BJ (cell line): ENCODE results near the gene GPR137. TPM values are rescaled to one million over a fixed set of nuclear protein-coding genes. Genes with fewer than 3 reads are reported as not detected.

Source experiments
- CTCF ChIA-PET: fragments of 350-600 bp; formaldehyde crosslinking; extraction: SDS; loops from one replicate; lab custom pipeline; 2021; ENCODE audit warnings: antibody characterized with exemption, inconsistent platforms; lab: Yijun Ruan, JAX
- POLR2A ChIA-PET: fragments of 300-600 bp; sonication (Branson Sonifier 250); formaldehyde crosslinking; extraction: SDS; loops from one replicate; lab custom pipeline; 2021; ENCODE audit warnings: antibody characterized with exemption; lab: Charles Lee
- DNase-seq: peaks from one replicate; pipeline ENCODE4 v3.0.0-alpha.2; 2011; ENCODE audit warnings: low read depth
- H3K27me3 ChIP-seq: 2 replicates; pipeline ENCODE4 v1.6.0; 2011; ENCODE audit warnings: low read length; ENCODE audit not compliant: control insufficient read depth, insufficient read depth
- H3K36me3 ChIP-seq: 2 replicates; pipeline ENCODE4 v1.5.1; 2011; ENCODE audit warnings: low read length; ENCODE audit not compliant: control insufficient read depth, insufficient read depth
- H3K4me3 ChIP-seq: 2 replicates; pipeline ENCODE4 v1.5.1; 2011; ENCODE audit warnings: low read depth, mild to moderate bottlenecking, control low read depth, low read length
- polyA plus RNA-seq: library from polyadenylated mRNA; depleted of rRNA; stranded (reverse); fragments of >200 nt; gene quantifications from 2 replicates; pipeline ENCODE4 v1.2.3, GENCODE V29; 2011
- TF ChIP-seq, protein P1 (sequence below): IDR thresholded peaks from 2 replicates; pipeline ENCODE4 v1.5.1; 2011; ENCODE audit warnings: low read depth, mild to moderate bottlenecking, control low read depth, inconsistent platforms, low read length, moderate library complexity; ENCODE audit not compliant: insufficient read depth

The GPR137 gene
- polyA plus RNA-seq, 1 experiment: 33.7 TPM

DNA sequence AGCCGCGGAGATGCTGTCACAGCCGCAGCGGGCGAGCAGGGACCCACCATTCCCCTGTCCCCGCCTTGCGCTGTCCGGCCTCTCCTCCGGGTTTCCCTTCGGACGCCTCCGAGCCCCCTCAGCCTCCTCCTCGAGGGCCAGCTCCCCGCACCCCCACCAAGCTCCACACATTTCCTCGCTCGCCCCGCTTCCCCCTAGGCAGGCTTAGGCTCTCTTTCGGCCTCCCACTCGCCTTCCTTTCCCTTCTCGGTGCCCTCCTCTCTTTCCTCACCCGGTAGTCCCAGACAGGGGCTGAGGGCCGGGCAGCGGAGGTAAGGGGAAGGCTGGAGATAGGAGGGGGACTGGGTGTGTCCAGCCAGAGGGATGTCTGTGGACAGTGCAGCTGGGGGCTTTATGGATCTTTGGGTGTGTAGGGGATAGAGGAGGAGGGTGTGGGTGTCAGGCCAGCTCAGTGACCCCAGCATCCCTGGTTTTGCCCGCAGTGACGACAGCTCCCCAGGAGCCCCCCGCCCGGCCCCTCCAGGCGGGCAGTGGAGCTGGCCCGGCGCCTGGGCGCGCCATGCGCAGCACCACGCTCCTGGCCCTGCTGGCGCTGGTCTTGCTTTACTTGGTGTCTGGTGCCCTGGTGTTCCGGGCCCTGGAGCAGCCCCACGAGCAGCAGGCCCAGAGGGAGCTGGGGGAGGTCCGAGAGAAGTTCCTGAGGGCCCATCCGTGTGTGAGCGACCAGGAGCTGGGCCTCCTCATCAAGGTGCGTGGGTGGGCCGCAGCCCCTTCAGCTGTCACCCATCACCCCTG, 7.0 kb downstream of the GPR137 start:
- CTCF ChIA-PET: interaction anchor here (1.1 to 1.5 kb wide), 2 partner anchors 8 to 12 kb away, joined by 5 to 11 read pairs; no protein-coding TSS in a partner anchor
- POLR2A ChIA-PET: no interaction called here

DNA sequence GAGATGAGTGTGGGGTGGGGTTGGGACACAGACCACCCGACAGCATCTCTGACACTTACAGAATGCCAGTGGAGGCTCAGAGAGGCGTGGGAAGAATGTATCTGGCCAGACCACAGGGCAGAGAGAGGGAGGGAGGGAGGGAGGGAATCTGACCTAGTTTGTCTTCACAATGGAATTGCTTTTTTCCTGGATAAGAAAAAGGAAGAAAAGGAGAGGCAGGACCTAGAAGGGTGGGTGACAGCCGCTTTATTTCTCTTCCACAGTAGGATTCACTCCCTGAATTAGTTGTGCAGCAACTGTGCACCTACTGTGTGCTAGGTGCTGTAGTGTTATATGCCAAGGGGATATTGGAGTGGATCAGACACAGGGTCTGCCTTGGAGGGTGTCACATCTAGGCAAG, 9.1 kb downstream of the GPR137 start:
- TF ChIP-seq, protein P1, sequence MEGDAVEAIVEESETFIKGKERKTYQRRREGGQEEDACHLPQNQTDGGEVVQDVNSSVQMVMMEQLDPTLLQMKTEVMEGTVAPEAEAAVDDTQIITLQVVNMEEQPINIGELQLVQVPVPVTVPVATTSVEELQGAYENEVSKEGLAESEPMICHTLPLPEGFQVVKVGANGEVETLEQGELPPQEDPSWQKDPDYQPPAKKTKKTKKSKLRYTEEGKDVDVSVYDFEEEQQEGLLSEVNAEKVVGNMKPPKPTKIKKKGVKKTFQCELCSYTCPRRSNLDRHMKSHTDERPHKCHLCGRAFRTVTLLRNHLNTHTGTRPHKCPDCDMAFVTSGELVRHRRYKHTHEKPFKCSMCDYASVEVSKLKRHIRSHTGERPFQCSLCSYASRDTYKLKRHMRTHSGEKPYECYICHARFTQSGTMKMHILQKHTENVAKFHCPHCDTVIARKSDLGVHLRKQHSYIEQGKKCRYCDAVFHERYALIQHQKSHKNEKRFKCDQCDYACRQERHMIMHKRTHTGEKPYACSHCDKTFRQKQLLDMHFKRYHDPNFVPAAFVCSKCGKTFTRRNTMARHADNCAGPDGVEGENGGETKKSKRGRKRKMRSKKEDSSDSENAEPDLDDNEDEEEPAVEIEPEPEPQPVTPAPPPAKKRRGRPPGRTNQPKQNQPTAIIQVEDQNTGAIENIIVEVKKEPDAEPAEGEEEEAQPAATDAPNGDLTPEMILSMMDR: no peak
- ChIA-PET CTCF (interaction anchor here (0.7 kb wide), 2 partner anchors 91 to 425 kb away, joined by 4 read pairs; no protein-coding TSS in a partner anchor), POLR2A (no interaction called here)
- DNase-seq: no peak
- no peaks in the 10 kb centered on the region for H3K36me3 ChIP-seq
- no peak overlapping the region for H3K4me3 ChIP-seq
- peaks cover 51% of the 10 kb centered on the region for H3K27me3 ChIP-seq

More for the DNA sequence above, 7.0 kb downstream of the GPR137 start:
- peak overlapping the region; percentile 20; the same call in 1 of the 2 replicates for H3K4me3 ChIP-seq
- peaks cover 42% of the 10 kb centered on the region for H3K27me3 ChIP-seq
- TF ChIP-seq, protein P1: no peak
- H3K36me3 ChIP-seq: no peaks in the 10 kb centered on the region
- no peak for DNase-seq

DNA sequence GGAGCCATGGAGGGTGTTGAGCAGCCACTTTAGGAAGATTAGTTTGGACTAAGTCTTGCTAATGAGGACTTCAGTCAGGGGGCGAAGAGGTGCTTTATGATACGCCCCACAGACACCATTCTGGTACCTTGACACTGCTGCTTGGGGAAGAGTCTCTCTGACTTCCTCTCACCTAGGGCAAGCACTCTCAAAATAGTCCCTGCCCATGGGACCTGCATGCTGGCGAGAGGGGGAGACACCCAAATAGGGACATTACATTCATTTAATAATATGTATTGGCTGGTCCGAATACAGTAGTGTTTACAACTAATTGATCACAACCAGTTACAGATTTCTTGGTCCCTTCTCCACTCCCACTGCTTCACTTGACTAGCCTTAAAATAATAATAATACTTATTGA, 10.1 kb downstream of the GPR137 start:
- DNase-seq: no peak
- ChIA-PET CTCF (interaction anchor here (0.7 to 1.8 kb wide), 2 partner anchors 9 to 92 kb away, joined by 4 to 8 read pairs; no protein-coding TSS in a partner anchor), POLR2A (no interaction called here)
- no peaks in the 10 kb centered on the region for H3K36me3 ChIP-seq
- H3K27me3 ChIP-seq: peaks cover 52% of the 10 kb centered on the region
- TF ChIP-seq, protein P1: no peak
- no peak overlapping the region for H3K4me3 ChIP-seq

DNA sequence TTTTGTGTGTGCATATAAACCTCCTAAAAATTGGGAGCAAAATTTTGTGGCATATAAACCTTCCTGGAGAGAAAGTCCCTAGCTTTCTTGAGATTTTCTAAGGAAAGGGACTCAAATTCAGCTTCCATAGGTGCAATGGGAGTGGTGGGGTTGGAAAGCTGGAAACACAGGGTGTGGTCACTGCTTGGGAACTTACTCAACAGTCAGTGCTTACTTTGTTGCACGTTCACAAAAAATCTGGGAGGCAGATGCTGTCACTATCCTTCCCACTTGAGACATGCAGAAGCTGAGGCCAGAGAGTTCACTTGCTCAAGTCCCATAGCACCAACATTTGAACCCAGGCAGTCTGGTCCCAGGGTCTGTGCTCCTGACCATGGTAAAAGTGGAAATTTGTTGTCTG, 10.6 kb downstream of the GPR137 start:
- CTCF ChIA-PET: interaction anchor here (1.8 kb wide), 1 partner anchor 8 kb away, joined by 8 read pairs; no protein-coding TSS in a partner anchor
- TF ChIP-seq, protein P1: no peak
- H3K27me3 ChIP-seq: peaks cover 48% of the 10 kb centered on the region
- POLR2A ChIA-PET: no interaction called here
- DNase-seq: no peak
- no peak overlapping the region for H3K4me3 ChIP-seq
- no peaks in the 10 kb centered on the region for H3K36me3 ChIP-seq
